Endodermal cell (in vitro differentiated cells): ENCODE measurements around the gene LIPC. TPM values are rescaled to one million over a fixed set of nuclear protein-coding genes. Genes with fewer than 3 reads are reported as not detected.

Experiments used
- DNase-seq: peaks from one replicate; pipeline ENCODE4 v3.0.0-alpha.2; 2017
- H3K27ac ChIP-seq: 2 replicates; pipeline ENCODE4 v1.5.1; 2013; ENCODE audit warnings: mild to moderate bottlenecking, low read depth, low read length, moderate library complexity
- H3K27me3 ChIP-seq: 2 replicates; pipeline ENCODE4 v1.6.1; 2013; ENCODE audit warnings: mild to moderate bottlenecking, low read length, moderate library complexity; ENCODE audit not compliant: insufficient read depth, control insufficient read depth, poor library complexity, severe bottlenecking
- H3K36me3 ChIP-seq: 2 replicates; pipeline ENCODE4 v1.7.0; 2013; ENCODE audit warnings: mild to moderate bottlenecking, low read length, moderate library complexity; ENCODE audit not compliant: control insufficient read depth, insufficient read depth
- H3K4me1 ChIP-seq: one replicate; pipeline ENCODE4 v1.7.0; 2013; ENCODE audit warnings: low read length; ENCODE audit not compliant: control insufficient read depth, insufficient read depth
- H3K4me3 ChIP-seq: 2 replicates; pipeline ENCODE4 v1.5.1; 2013; ENCODE audit warnings: mild to moderate bottlenecking, low read length, moderate library complexity
- H3K9ac ChIP-seq: 2 replicates; pipeline ENCODE4 v1.6.1; 2013; ENCODE audit warnings: mild to moderate bottlenecking, low read length, moderate library complexity; ENCODE audit not compliant: poor library complexity, severe bottlenecking; ENCODE audit errors: extremely low read depth
- H3K9me3 ChIP-seq: 2 replicates; pipeline ENCODE4 v1.6.1; 2013; ENCODE audit warnings: mild to moderate bottlenecking, low read length, moderate library complexity; ENCODE audit not compliant: control insufficient read depth
- H3K27ac Mint-ChIP-seq: 2 replicates; pipeline ENCODE4 v1.8.0; 2020; ENCODE audit warnings: mixed read lengths
- H3K27me3 Mint-ChIP-seq: 2 replicates; pipeline ENCODE4 v1.8.0; 2021; ENCODE audit warnings: mild to moderate bottlenecking, mixed read lengths; ENCODE audit not compliant: insufficient read depth
- H3K36me3 Mint-ChIP-seq: 2 replicates; pipeline ENCODE4 v1.8.0; 2020; ENCODE audit warnings: low read depth, mixed read lengths
- H3K4me1 Mint-ChIP-seq: 2 replicates; pipeline ENCODE4 v1.8.0; 2020; ENCODE audit warnings: mixed read lengths
- H3K4me3 Mint-ChIP-seq: 2 replicates; pipeline ENCODE4 v1.8.0; 2020; ENCODE audit warnings: mild to moderate bottlenecking, moderate library complexity, mixed read lengths
- H3K9me3 Mint-ChIP-seq: 2 replicates; pipeline ENCODE4 v1.8.0; 2020; ENCODE audit warnings: mild to moderate bottlenecking, mixed read lengths
- WGBS, 2 experiments: methylation state at CpG; one replicate each; pipeline versions ENCODE4 v1.1.5 to v1.1.7; 2013; ENCODE audit warnings: missing lambda C conversion rate in 2 of 2, mixed read lengths in 1 of 2; ENCODE audit not compliant: insufficient coverage in 1 of 2, insufficient read length in 1 of 2; 5-methylcytosine and 5-hydroxymethylcytosine counted together
- total RNA-seq, 2 donors: library from RNA; stranded (reverse); fragmentation: NEBNext Ultra II Directional in 1 of 2; extraction: Animal tissue kit (Norgen Biotek cat#: 25700) in 1 of 2; gene quantifications; 2 replicates in 1 of 2; 3 replicates in 1 of 2; pipeline ENCODE4 v1.2.1, GENCODE V29; 2021
- TF ChIP-seq, protein P1 (sequence below): fragments of 200-600 bp; sonication (generic); conservative IDR thresholded peaks from 2 replicates; pipeline ENCODE4 v1.5.0; 2021; ENCODE audit warnings: antibody characterized with exemption, mild to moderate bottlenecking

The LIPC gene
- total RNA-seq, 2 donors from 2014 or later: not detected

DNA sequence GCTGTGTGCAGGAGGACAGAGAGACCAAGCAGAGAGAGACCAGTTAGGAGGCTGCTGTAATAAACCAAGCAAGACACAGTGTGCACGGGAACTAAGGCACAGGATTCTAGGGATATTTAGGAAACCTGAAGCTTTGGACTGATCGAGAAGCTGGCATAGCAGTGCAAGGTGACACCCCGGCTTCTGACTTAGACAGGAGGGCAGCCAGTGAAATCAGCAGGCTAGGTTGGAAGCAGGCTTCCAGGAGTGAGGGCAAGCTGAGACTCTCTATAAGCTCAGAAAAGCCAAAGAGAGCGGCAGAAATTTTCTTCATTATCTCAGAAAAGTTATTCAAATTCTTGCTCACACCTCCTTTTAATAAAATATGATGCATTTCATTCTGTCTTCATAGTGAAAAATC is 104.6 kb downstream of the LIPC start:
- Mint-ChIP-seq H3K9me3 (no peaks in the 10 kb centered on the region), H3K4me3 (no peak overlapping the region), H3K27ac (no peak overlapping the region), H3K4me1 (peaks cover 10% of the 10 kb centered on the region), H3K27me3 (no peaks in the 10 kb centered on the region), H3K36me3 (no peaks in the 10 kb centered on the region)
- H3K4me3 ChIP-seq: no peak overlapping the region
- H3K4me1 ChIP-seq: no peaks in the 10 kb centered on the region
- no peaks in the 10 kb centered on the region for H3K9me3 ChIP-seq
- 95 to 97% methylated on average over 3 to 4 of the region's 4 CpGs for WGBS, 2 experiments
- H3K9ac ChIP-seq: no peak overlapping the region
- no peak overlapping the region for H3K27ac ChIP-seq
- TF ChIP-seq, protein P1, sequence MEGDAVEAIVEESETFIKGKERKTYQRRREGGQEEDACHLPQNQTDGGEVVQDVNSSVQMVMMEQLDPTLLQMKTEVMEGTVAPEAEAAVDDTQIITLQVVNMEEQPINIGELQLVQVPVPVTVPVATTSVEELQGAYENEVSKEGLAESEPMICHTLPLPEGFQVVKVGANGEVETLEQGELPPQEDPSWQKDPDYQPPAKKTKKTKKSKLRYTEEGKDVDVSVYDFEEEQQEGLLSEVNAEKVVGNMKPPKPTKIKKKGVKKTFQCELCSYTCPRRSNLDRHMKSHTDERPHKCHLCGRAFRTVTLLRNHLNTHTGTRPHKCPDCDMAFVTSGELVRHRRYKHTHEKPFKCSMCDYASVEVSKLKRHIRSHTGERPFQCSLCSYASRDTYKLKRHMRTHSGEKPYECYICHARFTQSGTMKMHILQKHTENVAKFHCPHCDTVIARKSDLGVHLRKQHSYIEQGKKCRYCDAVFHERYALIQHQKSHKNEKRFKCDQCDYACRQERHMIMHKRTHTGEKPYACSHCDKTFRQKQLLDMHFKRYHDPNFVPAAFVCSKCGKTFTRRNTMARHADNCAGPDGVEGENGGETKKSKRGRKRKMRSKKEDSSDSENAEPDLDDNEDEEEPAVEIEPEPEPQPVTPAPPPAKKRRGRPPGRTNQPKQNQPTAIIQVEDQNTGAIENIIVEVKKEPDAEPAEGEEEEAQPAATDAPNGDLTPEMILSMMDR: no peak
- no peaks in the 10 kb centered on the region for H3K36me3 ChIP-seq
- peak; percentile 30 for DNase-seq
- H3K27me3 ChIP-seq: no peaks in the 10 kb centered on the region

DNA sequence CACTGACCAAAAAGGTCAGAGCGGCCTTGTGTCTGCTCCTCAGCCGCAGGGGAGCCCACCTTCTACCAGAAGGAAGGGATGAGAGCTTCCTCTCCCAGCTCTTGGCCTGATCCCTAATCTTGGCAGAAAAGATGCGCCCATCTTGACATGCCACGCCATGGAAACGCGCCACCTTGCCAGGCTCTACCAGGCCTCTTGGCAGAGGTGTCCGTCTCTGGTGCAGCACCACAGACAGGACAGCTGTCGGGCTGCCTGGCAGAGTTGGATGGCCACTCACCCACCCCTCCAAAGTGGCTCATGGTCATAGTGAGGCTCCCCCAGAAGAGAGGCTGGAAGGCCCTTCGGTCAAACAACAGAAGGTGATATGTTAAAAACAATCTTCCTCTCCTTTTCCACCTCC is 105.2 kb downstream of the LIPC start:
- Histone ChIP-seq H3K9me3 (no peaks in the 10 kb centered on the region), H3K36me3 (no peaks in the 10 kb centered on the region), H3K9ac (no peak overlapping the region), H3K27me3 (no peaks in the 10 kb centered on the region), H3K4me1 (no peaks in the 10 kb centered on the region), H3K27ac (no peak overlapping the region), H3K4me3 (no peak overlapping the region)
- H3K27ac Mint-ChIP-seq: no peak overlapping the region
- H3K36me3 Mint-ChIP-seq: no peaks in the 10 kb centered on the region
- H3K27me3 Mint-ChIP-seq: no peaks in the 10 kb centered on the region
- H3K4me3 Mint-ChIP-seq: no peak overlapping the region
- DNase-seq: peak; percentile 21
- 93 to 96% methylated on average over 3 to 9 of the region's 9 CpGs for WGBS, 2 experiments
- peaks cover 11% of the 10 kb centered on the region for H3K4me1 Mint-ChIP-seq
- no peaks in the 10 kb centered on the region for H3K9me3 Mint-ChIP-seq
- TF ChIP-seq, protein P1: no peak

DNA sequence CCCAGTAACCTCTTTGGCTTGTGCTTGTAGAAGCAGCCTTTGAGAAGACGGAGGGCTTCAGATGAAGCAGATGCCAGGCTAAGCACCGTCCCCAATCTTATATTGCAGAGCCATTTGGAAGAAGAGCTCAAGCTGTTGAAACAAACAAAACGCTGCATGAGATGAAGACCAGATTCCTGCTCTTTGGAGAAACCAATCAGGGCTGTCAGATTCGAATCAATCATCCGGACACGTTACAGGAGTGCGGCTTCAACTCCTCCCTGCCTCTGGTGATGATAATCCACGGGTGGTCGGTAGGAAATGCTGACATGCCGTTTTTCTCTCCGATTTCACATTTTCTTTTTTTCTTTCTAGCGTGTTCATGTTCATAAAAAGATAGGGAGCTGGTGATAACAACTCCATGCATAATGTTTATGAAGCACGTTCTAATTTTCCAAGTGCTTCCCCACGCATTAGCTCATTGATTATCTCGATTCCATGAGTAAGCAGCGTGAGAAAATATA is 106.5 kb downstream of the LIPC start:
- WGBS, 2 experiments: 87 to 95% methylated on average over 14 to 16 of the region's 16 CpGs
- no peaks in the 10 kb centered on the region for H3K9me3 Mint-ChIP-seq

More for the DNA sequence above, 106.5 kb downstream of the LIPC start:
- no peak overlapping the region for H3K4me3 Mint-ChIP-seq
- Histone ChIP-seq H3K36me3 (no peaks in the 10 kb centered on the region), H3K9ac (no peak overlapping the region), H3K9me3 (no peaks in the 10 kb centered on the region), H3K27me3 (no peaks in the 10 kb centered on the region), H3K4me1 (no peaks in the 10 kb centered on the region), H3K27ac (no peak overlapping the region), H3K4me3 (no peak overlapping the region)
- TF ChIP-seq, protein P1: no peak
- H3K36me3 Mint-ChIP-seq: no peaks in the 10 kb centered on the region
- H3K4me1 Mint-ChIP-seq: peaks cover 11% of the 10 kb centered on the region
- no peak overlapping the region for H3K27ac Mint-ChIP-seq
- H3K27me3 Mint-ChIP-seq: no peaks in the 10 kb centered on the region
- no peak for DNase-seq
